Panc1 (cell line): Measurements from ENCODE around the gene RAB5A. TPM values are rescaled to one million over a fixed set of nuclear protein-coding genes. Genes with fewer than 3 reads are reported as not detected.

Experiments used
- ATAC-seq: fragments of 200-7000 bp; cut with Tn5 transposase; 2 replicates; pipeline ENCODE4 v1.9.1; 2020; ENCODE audit warnings: mild to moderate bottlenecking, moderate library complexity
- BruUV-seq: library from RNA; stranded (reverse); fragments of 400-500 nt; replicated peaks from 2 replicates; lab custom pipeline; 2021; lab: Mats Ljungman, UMichigan
- CTCF ChIA-PET: fragments of 300-600 bp; sonication (Branson Sonifier 250); formaldehyde crosslinking; loops from one replicate; lab custom pipeline; 2022; ENCODE audit warnings: antibody characterized with exemption; lab: Charles Lee
- POLR2A ChIA-PET: fragments of 300-600 bp; sonication (Branson Sonifier 250); formaldehyde crosslinking; loops from one replicate; lab custom pipeline; 2022; ENCODE audit warnings: antibody characterized with exemption; lab: Charles Lee
- DNase-seq: peaks from one replicate; pipeline ENCODE4 v3.0.0-alpha.2; 2010; ENCODE audit warnings: low read depth, low spot score
- H3K27ac ChIP-seq: 2 replicates; pipeline ENCODE4 v1.5.1; 2011; ENCODE audit warnings: mild to moderate bottlenecking, low read length, inconsistent platforms
- H3K27me3 ChIP-seq: fragments of 200-500 bp; sonication (Bioruptor generic); 2 replicates; pipeline ENCODE4 v1.6.0; 2014; ENCODE audit warnings: low read length, inconsistent platforms; ENCODE audit not compliant: control insufficient read depth, insufficient read depth
- H3K36me3 ChIP-seq: fragments of 200-500 bp; sonication (Bioruptor generic); 2 replicates; pipeline ENCODE4 v1.5.1; 2014; ENCODE audit warnings: inconsistent platforms, mild to moderate bottlenecking, low read length, moderate library complexity; ENCODE audit not compliant: control insufficient read depth, insufficient read depth
- H3K4me1 ChIP-seq: 2 replicates; pipeline ENCODE4 v1.5.1; 2011; ENCODE audit warnings: inconsistent platforms, mild to moderate bottlenecking, low read length, moderate library complexity; ENCODE audit not compliant: control insufficient read depth, insufficient read depth
- H3K4me3 ChIP-seq, 2 experiments: 2 replicates each; pipeline ENCODE4 v1.5.1; 2011 to 2012; ENCODE audit warnings: low read depth in 2 of 2, low read length in 2 of 2, mild to moderate bottlenecking in 2 of 2, inconsistent platforms in 1 of 2, moderate library complexity in 1 of 2
- H3K9me3 ChIP-seq: fragments of 200-500 bp; sonication (Bioruptor generic); 2 replicates; pipeline ENCODE4 v1.5.1; 2014; ENCODE audit warnings: low read depth, mild to moderate bottlenecking, inconsistent platforms, low read length, moderate library complexity; ENCODE audit not compliant: control insufficient read depth, insufficient read depth
- CTCF ChIP-seq: fragments of 450-650 bp; IDR thresholded peaks from 2 replicates; pipeline ENCODE4 v1.5.1; 2017; ENCODE audit warnings: mild to moderate bottlenecking
- POLR2AphosphoS5 ChIP-seq: IDR thresholded peaks from 2 replicates; pipeline ENCODE4 v1.6.1; 2012; ENCODE audit warnings: mild to moderate bottlenecking, low read depth, low read length, moderate library complexity
- REST ChIP-seq, 2 experiments: IDR thresholded peaks; 2 replicates each; pipeline ENCODE4 v1.6.1; 2011 to 2012; ENCODE audit warnings: low read depth in 2 of 2, control low read depth in 1 of 2, low read length in 1 of 2, mild to moderate bottlenecking in 1 of 2, moderate library complexity in 1 of 2; ENCODE audit not compliant: insufficient read depth in 1 of 2
- SIN3A ChIP-seq: IDR thresholded peaks from 2 replicates; pipeline ENCODE4 v1.6.1; 2012; ENCODE audit warnings: low read depth, mild to moderate bottlenecking, low read length, moderate library complexity, borderline replicate concordance; ENCODE audit not compliant: insufficient read depth
- TCF7L2 ChIP-seq: IDR thresholded peaks from 2 replicates; pipeline ENCODE4 v1.6.1; 2011; ENCODE audit warnings: mild to moderate bottlenecking, low read depth, low read length, inconsistent platforms
- in situ Hi-C: cut with HindIII; loops from 2 replicates; pipeline ENCODE4 v1.10.0; 2016; ENCODE audit warnings: low sequenced_read_pairs, low pct_unique_long_range_greater_than_20kb
- intact Hi-C: fragments of 100-400 bp; cut with micrococcal nuclease; formaldehyde crosslinking; loops from one replicate; pipeline ENCODE4 v1.10.0; 2022; ENCODE audit not compliant: unreplicated experiment
- total RNA-seq: library from RNA; stranded (reverse); gene quantifications from one replicate; pipeline ENCODE4 v1.2.1, GENCODE V29; 2021; ENCODE audit not compliant: unreplicated experiment

The RAB5A gene
- total RNA-seq, 1 experiment from 2014 or later = 31.2 TPM

- H3K27ac ChIP-seq = no peak overlapping the region
- ATAC-seq (no peak), DNase-seq (no peak)
- in situ Hi-C loops = no loop called here
- CTCF ChIA-PET = no interaction called here
- H3K4me3 ChIP-seq = no peak overlapping the region
- POLR2A ChIA-PET = no interaction called here
- H3K9me3 ChIP-seq = no peaks in the 10 kb centered on the region
- TF ChIP-seq POLR2AphosphoS5 = no peak
- TF ChIP-seq SIN3A = no peak
- no peak for TF ChIP-seq REST (IDR thresholded peaks at IDR 0.05; ENCODE audit: insufficient read depth in 1 of 2, low read depth in 2 of 2, low read length in 1 of 2)
- TF ChIP-seq TCF7L2 = no peak
- no peak for TF ChIP-seq CTCF
- H3K4me1 ChIP-seq = peaks cover 6% of the 10 kb centered on the region; the same call in 1 of the 2 replicates
- no peaks in the 10 kb centered on the region for H3K27me3 ChIP-seq
- BruUV-seq = no TSS peak
- intact Hi-C loops = no loop called here
- H3K36me3 ChIP-seq = no peaks in the 10 kb centered on the region
These were observed 45.0 kb upstream of the RAB5A start for GRCh38 chr3:19901918-19902317.

GRCh38 chr3:19903649-19904048 is 43.2 kb upstream of the RAB5A start:
- no peak overlapping the region for H3K27ac ChIP-seq
- no peak overlapping the region for H3K4me3 ChIP-seq
- peaks cover 3% of the 10 kb centered on the region; the same call in 1 of the 2 replicates for H3K4me1 ChIP-seq
- no peak for DNase-seq
- TF ChIP-seq TCF7L2 (no peak), SIN3A (no peak), CTCF (no peak), REST (IDR thresholded peaks at IDR 0.05; ENCODE audit: insufficient read depth in 1 of 2, low read depth in 2 of 2, low read length in 1 of 2) (no peak), POLR2AphosphoS5 (no peak)
- CTCF ChIA-PET = no interaction called here
- in situ Hi-C loops = no loop called here
- H3K36me3 ChIP-seq = no peaks in the 10 kb centered on the region
- intact Hi-C loops = no loop called here
- POLR2A ChIA-PET = no interaction called here
- no peak for ATAC-seq
- no peaks in the 10 kb centered on the region for H3K27me3 ChIP-seq
- H3K9me3 ChIP-seq = no peaks in the 10 kb centered on the region
- no TSS peak for BruUV-seq
